GM19193 (cell line): Measurements from ENCODE around the gene OR5AC2.

Experiments used
- POLR2A ChIP-seq: IDR thresholded peaks from 4 replicates; pipeline ENCODE4 v1.6.1; 2011; ENCODE audit not compliant: insufficient read depth, insufficient read length; ENCODE audit errors: extremely low read depth

Gene OR5AC2

DNA sequence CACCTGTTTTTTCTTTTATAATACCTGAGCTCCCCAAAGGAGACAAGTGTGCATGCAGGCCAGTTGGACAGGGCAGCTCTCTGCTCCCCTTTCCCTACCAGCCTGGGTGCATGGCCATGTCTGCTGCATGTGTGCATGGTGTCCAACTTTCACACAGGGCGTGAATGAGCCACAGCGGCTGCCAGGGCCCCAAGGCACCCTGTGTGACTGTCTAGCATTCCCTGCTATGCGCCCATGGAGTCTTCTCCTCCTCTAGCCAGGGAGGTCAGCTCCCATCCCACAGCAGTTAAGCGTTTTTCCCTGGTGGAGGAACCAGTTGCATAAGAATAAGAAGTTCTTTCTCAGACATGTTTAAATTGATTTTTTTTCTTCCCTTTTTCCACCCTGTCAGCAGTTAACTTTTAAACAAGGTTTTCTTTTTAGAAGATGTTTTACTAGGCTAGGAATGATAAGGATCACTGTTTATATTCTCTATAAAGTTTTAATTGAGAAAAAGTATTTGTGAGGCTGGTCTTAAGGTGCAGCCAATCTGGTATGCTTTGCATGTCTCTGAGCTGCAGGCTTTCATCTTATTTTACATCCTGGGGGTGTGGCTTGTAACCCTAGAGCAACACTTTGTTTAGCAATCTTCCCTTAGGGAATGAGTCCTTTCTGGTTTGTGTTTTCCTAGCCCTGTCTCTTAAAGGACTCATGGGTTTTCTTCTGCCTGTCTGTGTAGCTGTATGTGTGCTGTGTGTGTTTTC, 23.0 kb downstream of the OR5AC2 start:
- no peak for TF ChIP-seq POLR2A

DNA sequence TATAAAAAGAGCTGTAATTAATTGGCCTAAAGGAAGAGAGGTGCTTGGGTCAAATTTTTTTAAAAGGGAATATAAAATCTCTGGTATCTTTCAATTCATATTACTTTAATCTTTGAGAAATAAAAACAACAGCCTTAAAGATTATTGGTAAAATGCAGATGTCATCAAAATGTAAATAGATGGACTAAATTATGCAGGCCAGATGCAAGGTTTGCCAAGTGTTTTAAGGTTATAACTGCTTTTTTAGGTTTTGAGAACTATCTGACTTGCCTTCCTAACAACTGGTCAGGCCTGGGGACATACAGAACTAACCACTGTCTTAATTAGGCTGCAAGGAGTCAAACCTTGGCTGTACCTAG, 23.6 kb downstream of the OR5AC2 start:
- no peak for TF ChIP-seq POLR2A

DNA sequence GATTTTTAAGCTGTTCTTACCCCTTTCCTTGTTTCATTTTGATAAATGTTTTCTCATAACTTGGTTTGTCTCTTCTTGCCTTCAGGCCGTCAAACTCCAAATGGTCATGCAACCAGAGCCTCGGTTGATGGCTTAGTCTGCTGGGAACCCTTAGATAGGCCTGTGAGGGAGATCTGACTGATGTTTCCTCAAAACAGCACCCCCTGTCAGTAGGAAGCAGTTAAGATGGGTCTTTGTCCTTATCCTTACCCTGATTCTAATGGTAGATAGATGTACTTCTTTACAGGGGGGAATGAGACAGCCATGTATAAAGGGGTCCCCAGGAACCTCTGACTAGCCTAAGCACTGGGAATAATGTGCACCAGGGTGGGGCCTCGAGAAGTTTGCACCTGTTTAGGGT, 27.3 kb downstream of the OR5AC2 start:
- no peak for TF ChIP-seq POLR2A

DNA sequence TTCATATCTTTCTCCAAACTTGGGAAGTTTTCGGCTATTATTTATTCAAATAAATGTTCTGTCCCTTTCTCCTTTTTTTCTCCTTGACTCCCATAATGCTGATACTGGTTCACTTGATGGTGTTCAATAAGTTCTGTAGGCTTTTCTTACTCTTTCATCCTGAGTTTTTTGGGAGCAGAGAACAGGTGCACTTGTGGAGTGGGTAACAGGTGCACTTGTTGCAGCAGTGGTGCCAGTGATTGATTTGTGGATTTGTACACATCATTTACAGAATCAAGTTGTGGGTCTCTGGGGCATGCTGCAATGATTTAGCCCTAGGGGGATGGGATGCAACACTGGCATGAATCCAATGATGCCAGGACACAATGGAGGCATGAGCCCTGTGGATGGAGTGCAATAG, 28.7 kb downstream of the OR5AC2 start:
- no peak for TF ChIP-seq POLR2A

DNA sequence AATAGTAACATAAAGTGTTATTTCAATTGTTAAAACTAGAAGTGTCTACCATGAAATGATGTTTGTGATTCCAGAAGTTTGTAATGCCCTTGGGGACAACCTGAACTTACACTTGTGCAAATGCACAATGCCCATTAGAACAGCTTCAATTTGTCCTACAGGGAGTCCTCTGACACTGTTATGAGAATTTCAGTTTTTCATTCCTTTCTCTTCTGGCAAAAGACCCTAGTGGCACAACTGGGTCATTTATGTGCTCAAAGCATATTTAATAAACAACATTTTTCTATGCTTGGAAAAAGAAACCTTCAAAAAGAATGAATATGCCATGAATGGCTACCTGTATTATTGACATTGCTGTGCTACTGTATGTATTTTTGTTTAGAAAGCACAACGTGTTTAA, 43.4 kb downstream of the OR5AC2 start, which contains the start of gene OR5H1:
Gene OR5H1 (plus strand): TSS at position 301 of the 400 bp plus-strand sequence. CDS start 1,977 bp downstream, outside the sequence.
- TF ChIP-seq POLR2A: no peak

DNA sequence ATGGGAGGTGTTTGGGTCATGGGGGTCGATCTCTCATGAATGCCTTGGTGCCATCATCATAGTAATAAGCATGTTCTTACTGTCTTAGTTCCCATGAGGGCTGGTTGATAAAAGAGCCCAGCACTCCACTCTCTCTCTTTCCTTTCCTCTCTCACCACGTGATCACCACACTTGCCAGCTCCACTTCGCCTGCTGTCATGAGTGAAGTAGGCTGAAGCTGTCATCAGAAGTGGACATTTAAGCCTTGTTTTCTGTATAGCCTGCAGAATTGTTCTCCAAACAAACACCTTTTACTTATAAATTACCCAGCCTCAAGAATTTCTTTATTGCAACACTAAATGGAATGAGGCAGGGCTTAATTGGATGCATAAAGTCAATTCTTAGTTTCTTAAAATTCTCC, 49.7 kb downstream of the OR5AC2 start:
- no peak for TF ChIP-seq POLR2A
